Stimulated activated CD8-positive, alpha-beta memory T cell treated with anti-CD3 and anti-CD28 coated beads, Interleukin-4, amount 100 ng/mL, for 1 hour (primary cell): ENCODE measurements around the gene GFY.
"Not testable (repeated sequence)": the region's sequence is repeated elsewhere in the genome, so short reads cannot be mapped to it uniquely, and the experiment has no call there.

Source experiments
- DNase-seq, 2 donors: peaks; one replicate each; pipeline ENCODE4 v3.0.0-alpha.2; 2020; ENCODE audit warnings: low read depth in 2 of 2, low spot score in 1 of 2

The GFY gene

DNA sequence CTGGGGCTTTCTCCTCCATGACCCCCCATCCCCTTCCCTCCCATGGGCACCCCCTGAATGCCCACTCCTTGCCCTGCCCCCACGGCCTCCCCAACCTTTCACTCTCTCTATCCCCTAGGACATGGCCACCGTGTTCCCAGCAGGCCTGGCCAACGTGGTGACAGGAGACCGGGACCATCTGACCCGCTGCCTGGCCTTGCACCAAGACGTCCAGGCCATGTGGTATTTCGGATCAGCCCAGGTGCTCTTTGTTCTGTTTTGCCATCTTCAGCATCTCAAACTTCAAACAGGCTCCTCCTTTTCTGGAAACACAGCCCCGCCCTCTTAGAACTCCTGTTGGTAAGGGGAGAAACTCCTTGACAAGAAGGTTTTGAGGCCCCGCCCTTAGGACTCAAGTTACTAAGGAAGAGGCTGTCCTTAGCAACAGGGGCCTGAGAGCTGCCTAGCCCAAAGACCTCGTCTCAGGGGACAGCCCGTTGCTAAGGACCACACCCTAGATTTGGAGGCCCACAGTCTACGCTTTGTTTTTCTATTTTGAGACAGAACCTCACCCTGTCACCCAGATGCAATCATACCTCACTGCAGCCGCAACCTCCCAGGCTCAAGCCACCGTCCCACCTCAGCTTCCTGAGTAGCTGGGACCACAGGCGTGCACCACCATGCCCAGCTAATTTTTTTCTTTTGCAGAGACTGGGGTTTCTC lies 43.7 kb downstream of the GFY start:
- DNase-seq: peak; percentile 55 to 70

DNA sequence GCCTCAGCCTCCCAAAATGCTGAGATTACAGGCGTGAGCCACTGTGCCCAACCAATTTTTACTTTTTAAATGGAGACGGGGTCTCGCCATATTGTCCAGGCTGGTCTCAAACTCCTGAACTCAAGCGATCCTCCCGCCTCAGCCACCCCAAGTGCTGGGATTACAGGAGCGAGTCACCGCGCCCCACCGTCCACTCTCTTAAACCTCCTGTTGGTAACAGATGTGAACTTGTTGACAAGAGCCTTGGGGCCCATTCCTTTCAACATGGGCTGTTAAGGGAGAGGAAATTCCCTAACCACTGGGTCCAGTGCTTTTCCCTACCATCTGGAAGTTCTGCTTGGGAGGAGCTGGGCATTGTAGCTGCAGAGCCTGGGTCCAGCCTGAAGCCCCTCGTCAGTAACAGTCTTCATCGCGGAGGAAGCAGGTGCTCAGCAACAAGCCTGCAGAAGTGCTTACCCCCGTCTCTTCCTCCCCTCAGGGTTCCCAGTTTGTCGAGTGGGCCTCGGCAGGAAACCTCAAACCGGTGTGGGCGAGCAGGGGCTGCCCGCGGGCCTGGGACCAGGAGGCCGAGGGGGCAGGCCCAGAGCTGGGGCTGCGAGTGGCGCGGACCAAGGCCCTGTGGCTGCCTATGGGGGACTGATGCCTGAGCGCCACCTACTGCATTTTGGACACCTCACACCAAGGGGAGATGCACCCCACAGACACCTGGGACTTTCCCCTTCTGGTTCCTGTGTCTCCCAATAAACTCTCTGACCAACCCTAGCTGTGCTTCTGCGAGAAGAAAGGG lies 44.8 kb downstream of the GFY start:
- peak; percentile 42 to 60 for DNase-seq

DNA sequence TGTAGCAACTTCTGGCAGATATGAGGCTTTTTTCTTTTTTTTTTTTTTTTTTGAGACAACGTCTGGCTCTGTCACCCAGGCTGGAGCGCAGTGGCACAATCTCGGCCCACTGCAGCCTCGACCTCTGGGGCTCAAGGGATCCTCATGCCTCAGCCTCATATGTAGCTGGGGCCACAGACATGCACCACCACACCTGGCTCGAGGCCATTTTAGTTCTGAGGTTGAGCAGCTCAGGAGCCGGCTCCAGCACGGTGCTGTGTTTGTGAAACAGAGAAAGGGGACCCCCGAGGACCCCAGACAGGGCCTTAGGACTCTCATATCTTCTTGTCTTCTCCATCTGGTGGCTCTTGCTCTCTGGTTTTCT lies 45.4 kb downstream of the GFY start:
- DNase-seq: no peak

DNA sequence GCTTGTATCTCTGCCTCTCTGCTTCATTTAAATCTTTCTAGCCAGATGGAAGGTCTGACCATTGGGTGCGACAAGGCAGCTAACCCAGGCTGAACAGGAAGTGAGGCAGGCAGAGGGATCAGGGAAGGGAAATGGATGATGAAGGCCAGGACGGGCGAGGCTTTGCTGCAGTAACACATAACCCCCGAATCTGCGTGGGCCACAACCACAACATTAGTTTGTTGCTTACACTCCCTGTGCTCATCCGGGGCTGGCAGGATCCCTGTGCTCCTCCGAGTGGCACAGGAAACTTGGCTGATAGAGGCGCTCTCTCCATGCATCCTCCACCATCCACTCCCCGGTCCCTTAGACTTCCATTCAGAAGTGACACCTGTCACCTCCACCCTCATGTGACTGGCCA lies 47.7 kb downstream of the GFY start:
- DNase-seq: no peak

DNA sequence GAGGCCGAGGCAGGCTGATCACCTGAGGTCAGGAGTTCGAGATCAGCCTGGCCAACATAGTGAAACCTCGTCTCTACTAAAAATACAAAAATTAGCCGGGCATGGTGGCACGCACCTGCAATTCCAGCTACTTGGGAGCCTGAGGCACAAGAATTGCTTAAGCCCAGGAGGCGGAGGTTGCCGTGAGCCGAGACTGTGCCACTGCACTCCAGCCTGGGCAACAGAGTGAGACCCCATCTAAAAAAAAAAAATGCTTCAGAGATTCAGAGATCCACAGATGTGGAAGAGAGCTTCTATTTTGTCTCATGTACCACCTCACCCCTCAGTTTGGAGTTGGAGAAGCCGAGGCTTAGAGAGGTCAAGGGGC lies 48.3 kb downstream of the GFY start:
- DNase-seq: not testable (repeated sequence)

DNA sequence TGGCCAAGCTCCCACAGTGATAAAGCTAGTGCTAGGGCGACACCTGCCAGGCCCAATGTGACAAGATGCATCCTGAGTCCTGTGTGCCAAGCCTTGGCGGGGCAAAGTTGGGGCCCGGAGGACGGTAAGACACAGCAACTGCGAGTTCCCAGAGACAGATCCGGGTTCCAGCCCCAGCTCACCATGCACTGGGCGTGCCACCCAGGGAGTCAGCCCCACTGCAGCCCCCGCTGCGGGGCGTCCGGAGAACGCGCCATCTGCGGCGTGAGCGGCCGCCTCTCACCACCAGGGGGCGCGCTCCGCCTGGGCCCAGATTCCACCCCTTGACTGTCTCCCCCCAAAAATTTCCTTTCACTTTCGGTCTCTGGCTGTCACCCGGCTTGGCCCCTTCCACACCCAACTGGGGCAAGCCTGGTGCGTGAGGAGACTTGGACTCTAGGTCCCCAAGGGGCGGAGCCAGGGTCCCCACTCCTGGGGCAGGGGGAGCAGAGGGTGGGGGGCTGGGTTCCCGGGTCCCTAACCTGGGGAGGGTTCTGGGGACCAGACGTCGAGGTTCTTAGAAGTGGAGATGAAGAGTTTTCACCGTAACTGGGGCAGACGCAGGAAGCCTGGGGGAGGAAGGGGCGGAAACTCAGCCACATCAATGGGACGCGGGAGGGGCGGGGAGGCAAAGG lies 48.8 kb downstream of the GFY start, which contains the start of gene FLT3LG:
Gene FLT3LG, plus strand, starts transcription at position 348 of the 674 bp plus-strand sequence. CDS start 425 bp downstream, outside the sequence.
- peak; percentile 68 to 81 for DNase-seq

DNA sequence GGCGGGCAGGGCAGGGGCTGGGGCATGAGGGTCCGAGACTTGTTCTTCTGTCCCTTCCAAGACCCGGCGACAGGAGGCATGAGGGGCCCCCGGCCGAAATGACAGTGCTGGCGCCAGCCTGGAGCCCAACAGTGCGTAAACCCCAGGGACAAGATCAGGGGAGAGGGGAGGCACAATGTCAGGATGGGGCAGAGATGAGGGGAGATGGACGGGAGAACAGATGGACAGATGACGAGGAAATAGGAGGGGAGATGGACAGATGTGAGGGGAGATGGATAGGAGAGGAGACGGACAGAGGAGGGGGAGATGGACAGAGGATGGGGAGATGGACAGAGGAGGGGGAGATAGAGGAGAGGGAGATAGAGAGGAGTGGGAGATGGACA lies 49.3 kb downstream of the GFY start:
- no peak for DNase-seq

DNA sequence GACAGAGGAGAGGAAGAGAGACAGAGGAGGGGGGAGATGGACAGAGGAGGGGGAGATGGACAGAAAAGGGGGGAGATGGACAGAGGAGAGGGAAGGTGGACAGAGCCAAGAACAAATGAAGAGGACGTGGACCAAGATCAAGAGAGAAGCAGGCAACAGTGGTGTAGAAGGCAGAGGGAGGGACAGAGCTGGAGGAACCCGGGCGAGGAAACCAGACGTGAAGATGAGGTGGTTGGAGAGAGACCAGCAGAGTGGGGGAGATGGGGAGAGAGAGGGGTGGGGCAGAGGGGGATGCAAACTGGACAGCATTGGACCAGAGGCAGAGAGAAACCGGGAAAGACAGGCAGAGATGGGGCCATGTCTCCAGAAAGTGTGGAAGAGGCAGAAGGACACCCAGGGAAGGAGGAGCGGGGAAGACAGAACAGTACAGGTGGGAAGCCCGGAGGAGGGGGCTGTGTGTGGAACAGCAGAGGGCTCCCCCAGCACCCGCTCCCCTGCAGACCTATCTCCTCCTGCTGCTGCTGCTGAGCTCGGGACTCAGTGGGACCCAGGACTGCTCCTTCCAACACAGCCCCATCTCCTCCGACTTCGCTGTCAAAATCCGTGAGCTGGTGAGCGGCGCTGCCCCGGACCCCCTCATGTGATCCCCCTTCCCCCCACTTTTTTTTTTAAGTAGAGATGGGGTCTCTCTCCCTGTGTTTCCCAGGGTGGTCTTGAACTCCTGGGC lies 50.2 kb downstream of the GFY start:
- no peak for DNase-seq

DNA sequence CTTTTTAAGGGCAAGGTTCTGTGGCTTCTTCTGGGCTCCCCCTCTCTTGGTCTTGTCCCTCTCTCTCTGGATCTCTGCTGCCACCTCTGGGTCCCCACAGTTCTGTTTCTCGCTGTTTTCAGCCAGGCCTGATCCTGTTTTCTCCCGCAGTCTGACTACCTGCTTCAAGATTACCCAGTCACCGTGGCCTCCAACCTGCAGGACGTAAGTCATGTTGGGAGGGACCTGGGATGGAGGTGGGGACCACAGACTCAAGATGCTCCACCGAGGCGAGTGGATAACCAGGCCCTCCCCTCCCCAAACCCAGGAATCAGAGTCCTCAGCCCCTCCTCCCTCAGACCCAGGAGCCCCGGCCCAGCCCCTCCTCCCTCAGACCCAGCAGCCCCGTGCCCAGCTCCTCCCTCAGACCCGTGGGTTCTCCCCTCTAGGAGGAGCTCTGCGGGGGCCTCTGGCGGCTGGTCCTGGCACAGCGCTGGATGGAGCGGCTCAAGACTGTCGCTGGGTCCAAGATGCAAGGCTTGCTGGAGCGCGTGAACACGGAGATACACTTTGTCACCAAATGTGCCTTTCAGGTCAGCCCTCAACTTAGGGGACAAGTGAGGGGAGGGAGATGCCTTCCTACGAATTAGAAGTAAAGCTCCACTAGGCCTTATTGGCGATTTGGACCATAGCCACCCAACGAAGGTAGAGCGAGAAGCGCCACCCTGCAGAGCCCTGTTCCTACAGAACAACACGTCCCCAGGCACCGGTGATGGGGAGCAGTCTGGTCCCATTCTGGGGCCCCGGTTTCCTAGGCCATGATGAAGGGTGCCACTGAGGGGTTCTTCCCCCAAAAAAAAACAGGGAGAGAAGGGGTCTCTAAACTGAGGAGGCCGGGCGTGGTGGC lies 51.0 kb downstream of the GFY start:
- peak in 1 of 2 donors; percentile 45 for DNase-seq
